WTC11 (cell line): ENCODE measurements around the gene INPP4A.

Experiments
- GABPB1 ChIP-seq: sonication (generic); formaldehyde crosslinking; IDR thresholded peaks from 2 replicates; pipeline ENCODE4 v1.8.1; 2023; ENCODE audit warnings: mild to moderate bottlenecking, missing genetic modification reagents
- MAX ChIP-seq: sonication (generic); formaldehyde crosslinking; IDR thresholded peaks from 2 replicates; pipeline ENCODE4 v1.8.0; 2022; ENCODE audit warnings: mild to moderate bottlenecking, missing genetic modification reagents

GRCh38 chr2:98532756-98533155, 88.1 kb downstream of the INPP4A start:
- no peak for TF ChIP-seq MAX (CRISPR knock-in tag)
- TF ChIP-seq GABPB1, result no peak
